ENCODE data around the gene CCDC57. TPM values are rescaled to one million over a fixed set of nuclear protein-coding genes. Genes with fewer than 3 reads are reported as not detected.

Gene CCDC57
- polyA plus RNA-seq, 1 donor from 2014 or later, result 70.9 TPM

- Histone ChIP-seq H3F3A (ENCODE audit: insufficient read depth, low read length, poor library complexity, severe bottlenecking) (no peaks in the 10 kb centered on the region), H2AFZ (ENCODE audit: low read depth, low read length) (no peak overlapping the region), H3K36me3 (ENCODE audit: insufficient read depth, low read length) (no peaks in the 10 kb centered on the region), H3K27me3 (ENCODE audit: insufficient read depth, low read depth, low read length) (no peaks in the 10 kb centered on the region), H3K79me2 (replicated peaks; ENCODE audit: insufficient read depth, low read length) (no peaks in the 10 kb centered on the region), H3K27ac (ENCODE audit: low read length) (no peak overlapping the region), H4K20me1 (ENCODE audit: insufficient read depth) (no peaks in the 10 kb centered on the region), H3K9me2 (ENCODE audit: insufficient read depth, low read length) (no peaks in the 10 kb centered on the region), H3K4me3 (ENCODE audit: low read length) (no peak overlapping the region), H3K4me2 (ENCODE audit: low read length) (no peak overlapping the region), H3K9ac (ENCODE audit: low read length) (no peak overlapping the region), H3K9me3 (ENCODE audit: low read length) (no peaks in the 10 kb centered on the region)
- no peak for TF ChIP-seq RAD21 (conservative IDR thresholded peaks at IDR 0.05)
- TF ChIP-seq MXI1 (conservative IDR thresholded peaks at IDR 0.05; ENCODE audit: poor library complexity, severe bottlenecking), result no peak
- no peak for TF ChIP-seq CTCF (IDR thresholded peaks at IDR 0.05; ENCODE audit: poor library complexity, severe bottlenecking)
- TF ChIP-seq EP300 (conservative IDR thresholded peaks at IDR 0.05; ENCODE audit: poor library complexity, severe bottlenecking), result no peak
- no peak for TF ChIP-seq REST (IDR thresholded peaks at IDR 0.05; ENCODE audit: borderline replicate concordance)
- no peak for TF ChIP-seq EZH2 (IDR thresholded peaks at IDR 0.05; ENCODE audit: borderline replicate concordance, insufficient read depth, low read length, poor library complexity, severe bottlenecking)
Measured at GRCh38 chr17:82179412-82179811, 33.2 kb downstream of the CCDC57 start.

- Histone ChIP-seq H3K9me3 (ENCODE audit: low read length) (no peaks in the 10 kb centered on the region), H3K9me2 (ENCODE audit: insufficient read depth, low read length) (no peaks in the 10 kb centered on the region), H4K20me1 (ENCODE audit: insufficient read depth) (no peaks in the 10 kb centered on the region), H3K4me3 (ENCODE audit: low read length) (no peak overlapping the region), H3K27ac (ENCODE audit: low read length) (no peak overlapping the region), H3K4me2 (ENCODE audit: low read length) (no peak overlapping the region), H3K9ac (ENCODE audit: low read length) (no peak overlapping the region), H3K36me3 (ENCODE audit: insufficient read depth, low read length) (no peaks in the 10 kb centered on the region), H3K27me3 (ENCODE audit: insufficient read depth, low read depth, low read length) (no peaks in the 10 kb centered on the region), H3F3A (ENCODE audit: insufficient read depth, low read length, poor library complexity, severe bottlenecking) (no peaks in the 10 kb centered on the region), H2AFZ (ENCODE audit: low read depth, low read length) (no peak overlapping the region), H3K79me2 (replicated peaks; ENCODE audit: insufficient read depth, low read length) (no peaks in the 10 kb centered on the region)
- TF ChIP-seq SMC3 (conservative IDR thresholded peaks at IDR 0.05; ENCODE audit: poor library complexity) (no peak), EZH2 (IDR thresholded peaks at IDR 0.05; ENCODE audit: borderline replicate concordance, insufficient read depth, low read length, poor library complexity, severe bottlenecking) (no peak), RAD21 (conservative IDR thresholded peaks at IDR 0.05) (no peak), REST (IDR thresholded peaks at IDR 0.05; ENCODE audit: borderline replicate concordance) (no peak), CTCF (IDR thresholded peaks at IDR 0.05; ENCODE audit: poor library complexity, severe bottlenecking) (no peak), TAF1 (IDR thresholded peaks at IDR 0.05; ENCODE audit: low read depth) (no peak), EP300 (conservative IDR thresholded peaks at IDR 0.05; ENCODE audit: poor library complexity, severe bottlenecking) (no peak), POLR2AphosphoS5 (IDR thresholded peaks at IDR 0.05) (no peak), MXI1 (conservative IDR thresholded peaks at IDR 0.05; ENCODE audit: poor library complexity, severe bottlenecking) (no peak)
Measured at GRCh38 chr17:82178499-82179261, 34.0 kb downstream of the CCDC57 start.

All from neural cell (in vitro differentiated cells).